Lower leg skin (tissue), 3 donors: ENCODE results near the gene DUSP9.

ENCODE experiments used
- POLR2A ChIP-seq, 2 donors: fragments of 450-650 bp; IDR thresholded peaks; one replicate each; pipeline ENCODE4 v1.6.1; 2016 to 2017; ENCODE audit warnings: antibody characterized with exemption in 2 of 2, mild to moderate bottlenecking in 1 of 2, moderate library complexity in 1 of 2
- TF ChIP-seq, protein P1 (sequence below), 3 donors: fragments of 450-650 bp; IDR thresholded peaks; one replicate each; pipeline ENCODE4 v1.5.1; 2016; ENCODE audit warnings: antibody characterized with exemption in 3 of 3, mild to moderate bottlenecking in 3 of 3, moderate library complexity in 2 of 3

DNA sequence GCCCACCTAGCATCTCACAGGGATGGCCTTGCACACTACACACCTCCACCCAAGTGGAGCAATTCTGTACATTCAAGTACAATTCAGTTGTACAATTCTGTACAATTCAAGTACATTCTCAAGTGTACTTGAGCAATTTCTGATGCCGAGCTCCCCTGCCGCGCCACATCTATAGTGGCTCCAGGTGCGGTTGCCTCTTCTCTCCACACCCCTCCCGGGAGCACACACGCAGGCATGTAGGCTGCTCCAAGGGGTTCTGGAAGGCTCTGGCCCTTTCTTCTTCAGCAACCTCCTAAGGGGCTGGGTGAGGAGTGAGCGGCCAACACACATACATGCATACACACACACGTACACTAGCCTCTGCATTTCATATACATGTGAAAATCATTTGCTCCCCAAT is 18.9 kb upstream of the DUSP9 start:
- TF ChIP-seq, protein P1, sequence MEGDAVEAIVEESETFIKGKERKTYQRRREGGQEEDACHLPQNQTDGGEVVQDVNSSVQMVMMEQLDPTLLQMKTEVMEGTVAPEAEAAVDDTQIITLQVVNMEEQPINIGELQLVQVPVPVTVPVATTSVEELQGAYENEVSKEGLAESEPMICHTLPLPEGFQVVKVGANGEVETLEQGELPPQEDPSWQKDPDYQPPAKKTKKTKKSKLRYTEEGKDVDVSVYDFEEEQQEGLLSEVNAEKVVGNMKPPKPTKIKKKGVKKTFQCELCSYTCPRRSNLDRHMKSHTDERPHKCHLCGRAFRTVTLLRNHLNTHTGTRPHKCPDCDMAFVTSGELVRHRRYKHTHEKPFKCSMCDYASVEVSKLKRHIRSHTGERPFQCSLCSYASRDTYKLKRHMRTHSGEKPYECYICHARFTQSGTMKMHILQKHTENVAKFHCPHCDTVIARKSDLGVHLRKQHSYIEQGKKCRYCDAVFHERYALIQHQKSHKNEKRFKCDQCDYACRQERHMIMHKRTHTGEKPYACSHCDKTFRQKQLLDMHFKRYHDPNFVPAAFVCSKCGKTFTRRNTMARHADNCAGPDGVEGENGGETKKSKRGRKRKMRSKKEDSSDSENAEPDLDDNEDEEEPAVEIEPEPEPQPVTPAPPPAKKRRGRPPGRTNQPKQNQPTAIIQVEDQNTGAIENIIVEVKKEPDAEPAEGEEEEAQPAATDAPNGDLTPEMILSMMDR (IDR thresholded peaks at IDR 0.05), result no peak
- no peak for TF ChIP-seq POLR2A (IDR thresholded peaks at IDR 0.05)
